ENCODE measurements around the gene PPP6R1. TPM values are rescaled to one million over a fixed set of nuclear protein-coding genes. Genes with fewer than 3 reads are reported as not detected.

Gene PPP6R1
- total and polyA plus RNA-seq, 2 donors (not counting 1 experiment from before 2014, with no cell fraction given) = 28.5 to 34.0 TPM

GRCh38 chr19:55304279-55304978 lies 45.6 kb upstream of the PPP6R1 start:
- H3K27me3 ChIP-seq (ENCODE audit: control insufficient read depth, insufficient read depth, low read length) = no peaks in the 10 kb centered on the region
- H3K4me3 ChIP-seq (replicated peaks in 1 of 4; ENCODE audit: control extremely low read depth in 1 of 4, insufficient read depth in 1 of 4, low read depth in 3 of 4, low read length in 4 of 4) = no peak overlapping the region
- peaks cover 7% of the 10 kb centered on the region for H3K36me3 ChIP-seq (ENCODE audit: control insufficient read depth, insufficient read depth, low read length)
- H3K9ac ChIP-seq (ENCODE audit: insufficient read depth, low read length) = no peak overlapping the region
- peak; percentile 23 to 24 for DNase-seq (ENCODE audit: low read depth in 2 of 2)
- no peaks in the 10 kb centered on the region for H3K79me2 ChIP-seq (ENCODE audit: control insufficient read depth, insufficient read depth, low read length)
- H3K27ac ChIP-seq (ENCODE audit: insufficient read depth, low read length) = no peak overlapping the region
- no peaks in the 10 kb centered on the region for H4K20me1 ChIP-seq (ENCODE audit: control insufficient read depth, extremely low read depth, insufficient read depth, low read length)
- H3K4me2 ChIP-seq (ENCODE audit: extremely low read depth, insufficient read depth, low read length) = no peak overlapping the region
- H3K4me1 ChIP-seq (ENCODE audit: control insufficient read depth, extremely low read depth, insufficient read depth, low read length) = peaks cover 2% of the 10 kb centered on the region
- no peak overlapping the region for H2AFZ ChIP-seq (ENCODE audit: low read length)
- TF ChIP-seq EZH2 (IDR thresholded peaks at IDR 0.05; ENCODE audit: low read length, missing control alignments) (no peak), CTCF (conservative IDR thresholded peaks at IDR 0.05 in 1 of 2, IDR thresholded peaks at IDR 0.05 in 1 of 2; ENCODE audit: low read depth in 1 of 2, low read length in 2 of 2) (no peak)
- H3K9me3 ChIP-seq (ENCODE audit: control insufficient read depth, insufficient read depth, low read depth, low read length) = no peaks in the 10 kb centered on the region

- Histone ChIP-seq H3K4me1 (ENCODE audit: control insufficient read depth, extremely low read depth, insufficient read depth, low read length) (peaks cover 2% of the 10 kb centered on the region), H4K20me1 (ENCODE audit: control insufficient read depth, extremely low read depth, insufficient read depth, low read length) (no peaks in the 10 kb centered on the region), H3K9me3 (ENCODE audit: control insufficient read depth, insufficient read depth, low read depth, low read length) (no peaks in the 10 kb centered on the region), H3K36me3 (ENCODE audit: control insufficient read depth, insufficient read depth, low read length) (peaks cover 7% of the 10 kb centered on the region), H3K4me2 (ENCODE audit: extremely low read depth, insufficient read depth, low read length) (no peak overlapping the region), H3K4me3 (replicated peaks in 1 of 4; ENCODE audit: control extremely low read depth in 1 of 4, insufficient read depth in 1 of 4, low read depth in 3 of 4, low read length in 4 of 4) (no peak overlapping the region), H3K9ac (ENCODE audit: insufficient read depth, low read length) (no peak overlapping the region), H3K79me2 (ENCODE audit: control insufficient read depth, insufficient read depth, low read length) (no peaks in the 10 kb centered on the region), H3K27ac (ENCODE audit: insufficient read depth, low read length) (no peak overlapping the region), H3K27me3 (ENCODE audit: control insufficient read depth, insufficient read depth, low read length) (no peaks in the 10 kb centered on the region), H2AFZ (ENCODE audit: low read length) (no peak overlapping the region)
- TF ChIP-seq EZH2 (IDR thresholded peaks at IDR 0.05; ENCODE audit: low read length, missing control alignments) (no peak), CTCF (conservative IDR thresholded peaks at IDR 0.05 in 1 of 2, IDR thresholded peaks at IDR 0.05 in 1 of 2; ENCODE audit: low read depth in 1 of 2, low read length in 2 of 2) (no peak)
- no peak for DNase-seq (ENCODE audit: low read depth in 2 of 2)
Observed at GRCh38 chr19:55303477-55303876, 44.7 kb upstream of the PPP6R1 start.

- Histone ChIP-seq H3K4me1 (ENCODE audit: control insufficient read depth, extremely low read depth, insufficient read depth, low read length) (peaks cover 2% of the 10 kb centered on the region), H3K27me3 (ENCODE audit: control insufficient read depth, insufficient read depth, low read length) (no peaks in the 10 kb centered on the region), H4K20me1 (ENCODE audit: control insufficient read depth, extremely low read depth, insufficient read depth, low read length) (no peaks in the 10 kb centered on the region), H3K36me3 (ENCODE audit: control insufficient read depth, insufficient read depth, low read length) (peaks cover 7% of the 10 kb centered on the region), H3K9me3 (ENCODE audit: control insufficient read depth, insufficient read depth, low read depth, low read length) (no peaks in the 10 kb centered on the region), H3K79me2 (ENCODE audit: control insufficient read depth, insufficient read depth, low read length) (no peaks in the 10 kb centered on the region), H3K9ac (ENCODE audit: insufficient read depth, low read length) (no peak overlapping the region), H3K27ac (ENCODE audit: insufficient read depth, low read length) (no peak overlapping the region), H3K4me2 (ENCODE audit: extremely low read depth, insufficient read depth, low read length) (no peak overlapping the region), H3K4me3 (replicated peaks in 1 of 4; ENCODE audit: control extremely low read depth in 1 of 4, insufficient read depth in 1 of 4, low read depth in 3 of 4, low read length in 4 of 4) (peak overlapping the region in 1 of 4 experiments; percentile 51), H2AFZ (ENCODE audit: low read length) (no peak overlapping the region)
- TF ChIP-seq EZH2 (IDR thresholded peaks at IDR 0.05; ENCODE audit: low read length, missing control alignments) (no peak), CTCF (conservative IDR thresholded peaks at IDR 0.05 in 1 of 2, IDR thresholded peaks at IDR 0.05 in 1 of 2; ENCODE audit: low read depth in 1 of 2, low read length in 2 of 2) (no peak)
- no peak for DNase-seq (ENCODE audit: low read depth in 2 of 2)
Observed at GRCh38 chr19:55302318-55302703, 43.5 kb upstream of the PPP6R1 start.

Data from fibroblast of lung (primary cell).